PC-3 (cell line): ENCODE measurements around the gene AKAIN1.

Experiments used
- CTCF ChIP-seq: fragments of 300-600 bp; sonication (generic); conservative IDR thresholded peaks from 2 replicates; pipeline ENCODE4 v1.5.1; 2017; ENCODE audit warnings: antibody characterized with exemption, low read depth, mild to moderate bottlenecking, low read length
- EZH2 ChIP-seq: fragments of 300-600 bp; sonication (generic); IDR thresholded peaks from one replicate; pipeline ENCODE4 v1.6.1; 2017; ENCODE audit warnings: antibody characterized with exemption, mild to moderate bottlenecking, low read length; ENCODE audit not compliant: unreplicated experiment
- EZH2phosphoT487 ChIP-seq: fragments of 300-600 bp; sonication (generic); IDR thresholded peaks from 2 replicates; pipeline ENCODE4 v1.6.1; 2018; ENCODE audit warnings: mild to moderate bottlenecking, antibody characterized with exemption, low read length, borderline replicate concordance

GRCh38 chr18:5146093-5146492 is 51.0 kb downstream of the AKAIN1 start:
- TF ChIP-seq CTCF = no peak
- TF ChIP-seq EZH2 = no peak
- TF ChIP-seq EZH2phosphoT487 = no peak
